Fibroblast of lung (primary cell): ENCODE measurements around the gene KCTD8. TPM values are rescaled to one million over a fixed set of nuclear protein-coding genes. Genes with fewer than 3 reads are reported as not detected.
"Not testable (repeated sequence)": the region's sequence is repeated elsewhere in the genome, so short reads cannot be mapped to it uniquely, and the experiment has no call there.

ENCODE experiments used
- DNase-seq, 2 donors: peaks; one replicate each; pipeline versions ENCODE4 v3.0.0 to v3.0.0-alpha.2; 2010; ENCODE audit warnings: low read depth in 2 of 2
- H2AFZ ChIP-seq: 2 replicates; pipeline ENCODE4 v1.5.1; 2012; ENCODE audit warnings: low read length, control low read depth, inconsistent platforms
- H3K27ac ChIP-seq: 2 replicates; pipeline ENCODE4 v1.5.1; 2011; ENCODE audit warnings: low read length, control low read depth; ENCODE audit not compliant: insufficient read depth
- H3K27me3 ChIP-seq: 2 replicates; pipeline ENCODE4 v1.5.1; 2011; ENCODE audit warnings: mild to moderate bottlenecking, low read length; ENCODE audit not compliant: control insufficient read depth, insufficient read depth
- H3K36me3 ChIP-seq: 2 replicates; pipeline ENCODE4 v1.5.1; 2011; ENCODE audit warnings: low read length; ENCODE audit not compliant: control insufficient read depth, insufficient read depth
- H3K4me1 ChIP-seq: 2 replicates; pipeline ENCODE4 v1.5.1; 2011; ENCODE audit warnings: low read length; ENCODE audit not compliant: control insufficient read depth, insufficient read depth; ENCODE audit errors: extremely low read depth
- H3K4me2 ChIP-seq: 2 replicates; pipeline ENCODE4 v1.5.1; 2011; ENCODE audit warnings: low read length, control low read depth; ENCODE audit not compliant: insufficient read depth; ENCODE audit errors: extremely low read depth
- H3K4me3 ChIP-seq, 4 experiments: fragments of 200-600 bp in 1 of 4; sonication (generic) in 1 of 4; replicated peaks in 1 of 4; 2 replicates each; pipeline ENCODE4 v1.5.1; 2011 to 2016; ENCODE audit warnings: low read length in 4 of 4, low read depth in 3 of 4, mild to moderate bottlenecking in 3 of 4, control low read depth in 2 of 4, inconsistent platforms in 1 of 4, mixed read lengths in 1 of 4; ENCODE audit not compliant: insufficient read depth in 1 of 4; ENCODE audit errors: control extremely low read depth in 1 of 4
- H3K79me2 ChIP-seq: 2 replicates; pipeline ENCODE4 v1.5.1; 2012; ENCODE audit warnings: mild to moderate bottlenecking, low read length, inconsistent platforms; ENCODE audit not compliant: control insufficient read depth, insufficient read depth
- H3K9ac ChIP-seq: 2 replicates; pipeline ENCODE4 v1.5.1; 2011; ENCODE audit warnings: mild to moderate bottlenecking, low read length, control low read depth; ENCODE audit not compliant: insufficient read depth
- H3K9me3 ChIP-seq: 2 replicates; pipeline ENCODE4 v1.5.1; 2012; ENCODE audit warnings: low read depth, low read length; ENCODE audit not compliant: control insufficient read depth, insufficient read depth
- H4K20me1 ChIP-seq: 2 replicates; pipeline ENCODE4 v1.5.1; 2011; ENCODE audit warnings: low read length; ENCODE audit not compliant: control insufficient read depth, insufficient read depth; ENCODE audit errors: extremely low read depth
- EZH2 ChIP-seq: IDR thresholded peaks from 2 replicates; pipeline ENCODE4 v1.5.1; 2012; ENCODE audit warnings: low read length, control low read depth, mild to moderate bottlenecking; ENCODE audit errors: missing control alignments
- polyA plus RNA-seq, 2 donors: library from polyadenylated mRNA; depleted of rRNA in 1 of 2; stranded (reverse) in 1 of 2; unstranded in 1 of 2; fragments of >200 nt; gene quantifications; 2 replicates each; pipeline ENCODE4 v1.2.1, GENCODE V29; 2011 to 2012; ENCODE audit warnings: missing spikeins in 1 of 2
- total RNA-seq: library from RNA; depleted of rRNA; stranded (reverse); fragments of >200 nt; gene quantifications from 2 replicates; pipeline ENCODE4 v1.2.1, GENCODE V29; 2014
- TF ChIP-seq, protein P1 (sequence below), 2 donors: IDR thresholded peaks in 1 of 2; conservative IDR thresholded peaks in 1 of 2; 1 replicate in 1 of 2; 2 replicates in 1 of 2; pipeline ENCODE4 v1.5.1; 2011 to 2012; ENCODE audit warnings: low read length in 2 of 2, control low read depth in 1 of 2, inconsistent platforms in 1 of 2, low read depth in 1 of 2, mild to moderate bottlenecking in 1 of 2

KCTD8 gene
- total and polyA plus RNA-seq, 2 donors (not counting 1 experiment from before 2014, with no cell fraction given), result under 0.01 to 0.09 TPM

DNA sequence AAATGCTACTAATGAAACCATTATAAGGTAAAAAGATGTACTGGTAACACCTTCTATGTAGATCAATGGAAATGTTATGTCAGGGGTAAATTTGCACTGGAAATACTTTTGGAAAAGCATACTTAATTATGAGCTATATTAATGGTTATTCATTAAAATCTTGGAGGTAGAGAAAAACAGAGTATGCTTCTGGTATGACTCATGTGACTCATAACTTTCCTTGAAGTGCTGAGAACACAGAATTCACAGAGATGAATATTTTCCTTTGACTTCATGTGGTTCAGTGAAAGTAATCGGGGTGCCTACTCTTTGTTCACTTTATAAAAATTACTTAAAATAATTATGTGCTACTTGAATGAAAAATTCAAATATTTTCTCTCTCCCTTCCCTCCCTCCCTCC lies 254.2 kb downstream of the KCTD8 start:
- TF ChIP-seq, protein P1, sequence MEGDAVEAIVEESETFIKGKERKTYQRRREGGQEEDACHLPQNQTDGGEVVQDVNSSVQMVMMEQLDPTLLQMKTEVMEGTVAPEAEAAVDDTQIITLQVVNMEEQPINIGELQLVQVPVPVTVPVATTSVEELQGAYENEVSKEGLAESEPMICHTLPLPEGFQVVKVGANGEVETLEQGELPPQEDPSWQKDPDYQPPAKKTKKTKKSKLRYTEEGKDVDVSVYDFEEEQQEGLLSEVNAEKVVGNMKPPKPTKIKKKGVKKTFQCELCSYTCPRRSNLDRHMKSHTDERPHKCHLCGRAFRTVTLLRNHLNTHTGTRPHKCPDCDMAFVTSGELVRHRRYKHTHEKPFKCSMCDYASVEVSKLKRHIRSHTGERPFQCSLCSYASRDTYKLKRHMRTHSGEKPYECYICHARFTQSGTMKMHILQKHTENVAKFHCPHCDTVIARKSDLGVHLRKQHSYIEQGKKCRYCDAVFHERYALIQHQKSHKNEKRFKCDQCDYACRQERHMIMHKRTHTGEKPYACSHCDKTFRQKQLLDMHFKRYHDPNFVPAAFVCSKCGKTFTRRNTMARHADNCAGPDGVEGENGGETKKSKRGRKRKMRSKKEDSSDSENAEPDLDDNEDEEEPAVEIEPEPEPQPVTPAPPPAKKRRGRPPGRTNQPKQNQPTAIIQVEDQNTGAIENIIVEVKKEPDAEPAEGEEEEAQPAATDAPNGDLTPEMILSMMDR (conservative IDR thresholded peaks at IDR 0.05 in 1 of 2, IDR thresholded peaks at IDR 0.05 in 1 of 2; ENCODE audit: low read depth in 1 of 2, low read length in 2 of 2), result no peak
- TF ChIP-seq EZH2, result no peak
- H3K4me2 ChIP-seq, result no peak overlapping the region
- H3K4me1 ChIP-seq, result no peaks in the 10 kb centered on the region
- no peaks in the 10 kb centered on the region for H4K20me1 ChIP-seq
- H2AFZ ChIP-seq, result no peak overlapping the region
- no peak overlapping the region for H3K9ac ChIP-seq
- H3K36me3 ChIP-seq, result no peaks in the 10 kb centered on the region
- peak; percentile 1 to 28 for DNase-seq
- H3K9me3 ChIP-seq, result no peaks in the 10 kb centered on the region
- H3K27me3 ChIP-seq, result no peaks in the 10 kb centered on the region
- H3K27ac ChIP-seq, result no peak overlapping the region
- H3K4me3 ChIP-seq, result no peak overlapping the region
- no peaks in the 10 kb centered on the region for H3K79me2 ChIP-seq

DNA sequence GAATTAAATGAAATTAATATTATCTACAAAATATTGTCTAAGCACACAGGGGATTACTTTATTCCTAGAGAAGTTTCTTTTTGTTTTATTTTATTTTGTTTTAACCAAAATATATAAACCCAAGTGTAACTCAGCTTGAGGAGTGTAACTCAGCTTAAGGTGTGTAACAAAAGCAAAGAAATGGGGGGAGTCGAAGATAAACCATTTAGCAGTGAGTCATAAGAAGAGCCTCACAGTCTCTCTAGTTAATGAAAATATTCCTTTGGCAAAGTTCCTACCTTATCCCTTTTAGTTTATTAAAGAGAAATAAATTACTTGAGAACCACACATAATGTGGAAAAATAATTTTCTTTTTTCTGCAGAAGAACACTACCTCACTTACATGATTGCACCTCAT lies 261.8 kb downstream of the KCTD8 start:
- DNase-seq, result peak in 1 of 2 donors; percentile 16
- no peak overlapping the region for H3K4me2 ChIP-seq

DNA sequence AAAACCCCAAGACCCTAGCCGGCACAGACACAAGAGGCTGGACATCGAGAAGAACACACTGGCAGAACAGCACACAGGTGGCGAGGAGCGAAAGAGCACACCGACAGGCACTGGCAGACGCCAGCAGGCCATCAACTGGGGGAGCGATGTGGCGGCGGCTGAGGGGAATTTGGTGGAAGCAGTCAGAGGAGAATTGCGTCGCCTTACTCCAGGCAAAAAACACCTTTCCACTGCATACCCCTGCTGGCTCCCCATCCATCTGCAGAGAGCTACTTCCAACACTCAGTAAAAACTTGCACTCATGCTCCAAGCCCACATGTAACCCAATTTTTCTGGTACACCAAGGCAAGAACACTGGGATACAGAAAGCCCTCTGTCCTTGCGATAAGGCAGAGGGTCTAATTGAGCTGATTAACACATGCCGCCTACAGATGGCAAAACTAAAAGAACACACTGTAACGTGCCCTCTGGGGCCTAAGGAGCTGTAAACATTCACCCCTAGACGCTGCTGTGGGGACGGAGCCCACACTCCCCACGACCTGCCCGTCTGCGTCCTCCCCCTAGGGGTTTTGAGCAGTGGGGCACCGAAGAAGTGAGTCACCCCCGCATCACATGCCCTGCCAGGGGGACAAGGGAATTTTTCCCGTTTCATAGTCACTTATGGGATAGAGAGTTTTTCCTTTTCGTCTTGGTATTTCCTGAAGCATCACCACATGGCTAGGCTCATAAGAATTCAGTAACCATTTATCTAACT lies 262.3 kb downstream of the KCTD8 start:
- Histone ChIP-seq H3K27me3 (no peaks in the 10 kb centered on the region), H3K4me3 (no peak overlapping the region), H3K36me3 (no peaks in the 10 kb centered on the region), H3K4me2 (no peak overlapping the region), H3K27ac (no peak overlapping the region), H2AFZ (no peak overlapping the region), H3K9me3 (no peaks in the 10 kb centered on the region), H3K79me2 (no peaks in the 10 kb centered on the region), H3K4me1 (no peaks in the 10 kb centered on the region), H4K20me1 (no peaks in the 10 kb centered on the region), H3K9ac (no peak overlapping the region)
- DNase-seq, result no peak
- TF ChIP-seq, protein P1 (conservative IDR thresholded peaks at IDR 0.05 in 1 of 2, IDR thresholded peaks at IDR 0.05 in 1 of 2; ENCODE audit: low read depth in 1 of 2, low read length in 2 of 2), result no peak
- no peak for TF ChIP-seq EZH2

More for the DNA sequence above, 261.8 kb downstream of the KCTD8 start:
- Histone ChIP-seq H3K36me3 (no peaks in the 10 kb centered on the region), H3K79me2 (no peaks in the 10 kb centered on the region), H3K4me1 (no peaks in the 10 kb centered on the region), H3K9ac (no peak overlapping the region), H3K9me3 (no peaks in the 10 kb centered on the region), H3K27ac (no peak overlapping the region), H3K4me3 (no peak overlapping the region), H4K20me1 (no peaks in the 10 kb centered on the region), H2AFZ (no peak overlapping the region), H3K27me3 (no peaks in the 10 kb centered on the region)
- no peak for TF ChIP-seq EZH2
- TF ChIP-seq, protein P1 (conservative IDR thresholded peaks at IDR 0.05 in 1 of 2, IDR thresholded peaks at IDR 0.05 in 1 of 2; ENCODE audit: low read depth in 1 of 2, low read length in 2 of 2), result no peak

DNA sequence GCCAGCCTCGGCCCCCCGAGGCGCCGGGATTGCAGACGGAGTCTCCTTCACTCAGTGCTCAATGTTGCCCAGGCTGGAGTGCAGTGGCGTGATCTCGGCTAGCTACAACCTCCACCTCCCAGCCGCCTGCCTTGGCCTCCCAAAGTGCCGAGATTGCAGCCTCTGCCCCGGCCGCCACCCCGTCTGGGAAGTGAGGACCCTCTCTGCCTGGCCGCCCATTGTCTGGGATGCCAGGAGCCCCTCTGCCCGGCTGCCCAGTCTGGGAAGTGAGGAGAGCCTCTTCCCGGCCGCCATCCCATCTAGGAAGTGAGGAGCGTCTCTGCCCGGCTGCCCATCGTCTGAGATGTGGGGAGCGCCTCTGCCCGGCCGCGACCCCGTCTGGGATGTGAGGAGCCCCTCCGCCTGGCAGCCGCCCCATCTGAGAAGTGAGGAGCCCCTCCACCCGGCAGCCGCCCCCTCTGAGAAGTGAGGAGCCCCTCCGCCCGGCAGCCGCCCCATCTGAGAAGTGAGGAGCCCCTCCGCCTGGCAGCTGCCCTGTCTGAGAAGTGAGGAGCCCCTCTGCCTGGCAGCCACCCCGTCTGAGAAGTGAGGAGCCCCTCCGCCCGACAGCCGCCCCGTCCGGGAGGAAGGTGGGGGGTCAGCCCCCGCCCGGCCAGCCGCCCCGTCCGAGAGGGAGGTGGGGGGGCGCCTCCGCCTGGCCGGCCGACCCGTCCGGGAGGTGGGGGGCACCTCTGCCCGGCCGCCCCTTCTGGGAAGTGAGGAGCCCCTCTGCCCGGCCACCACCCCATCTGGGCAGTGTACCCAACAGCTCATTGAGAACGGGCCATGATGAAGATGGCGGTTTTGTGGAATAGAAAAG lies 266.9 kb downstream of the KCTD8 start:
- not testable (repeated sequence) for H3K4me1 ChIP-seq, H2AFZ ChIP-seq, H3K9ac ChIP-seq, H3K9me3 ChIP-seq, H3K36me3 ChIP-seq, H3K4me3 ChIP-seq, H3K79me2 ChIP-seq, H3K4me2 ChIP-seq, H4K20me1 ChIP-seq, DNase-seq, H3K27ac ChIP-seq, H3K27me3 ChIP-seq
